Breast epithelium (tissue), 4 donors: Measurements from ENCODE around the gene PROK2. TPM values are rescaled to one million over a fixed set of nuclear protein-coding genes. Genes with fewer than 3 reads are reported as not detected.

Experiments
- DNase-seq, 2 donors: peaks; one replicate each; pipeline ENCODE4 v3.0.0-alpha.2; 2019; ENCODE audit warnings: low spot score in 2 of 2
- H3K27ac ChIP-seq, 2 donors: fragments of 200-600 bp; sonication (generic) in 1 of 2; one replicate each; pipeline ENCODE4 v1.5.1; 2016 to 2019; ENCODE audit warnings: mild to moderate bottlenecking in 1 of 2
- H3K27me3 ChIP-seq, 2 donors: fragments of 200-600 bp; sonication (generic) in 1 of 2; one replicate each; pipeline versions ENCODE4 v1.5.1 to v1.6.0; 2017 to 2019; ENCODE audit warnings: control low read depth in 1 of 2, mild to moderate bottlenecking in 1 of 2
- H3K36me3 ChIP-seq: fragments of 200-600 bp; one replicate; pipeline ENCODE4 v1.5.1; 2019
- H3K4me1 ChIP-seq, 2 donors: fragments of 200-600 bp; sonication (generic); one replicate each; pipeline ENCODE4 v1.5.1; 2016 to 2019; ENCODE audit warnings: control low read depth in 1 of 2
- H3K4me3 ChIP-seq, 3 donors: fragments of 200-600 bp; sonication (generic); 1 replicate in 2 of 3; 2 replicates in 1 of 3; pipeline ENCODE4 v1.5.1; 2016 to 2019; ENCODE audit warnings: mild to moderate bottlenecking in 3 of 3, moderate library complexity in 2 of 3
- H3K9me3 ChIP-seq, 2 donors: fragments of 200-600 bp; sonication (generic) in 1 of 2; one replicate each; pipeline ENCODE4 v1.5.1; 2016 to 2019; ENCODE audit warnings: control low read depth in 1 of 2
- POLR2A ChIP-seq: fragments of 450-650 bp; IDR thresholded peaks from one replicate; pipeline ENCODE4 v1.6.1; 2016; ENCODE audit warnings: antibody characterized with exemption, mild to moderate bottlenecking, moderate library complexity
- POLR2AphosphoS5 ChIP-seq, 3 donors: sonication (generic); formaldehyde crosslinking; IDR thresholded peaks; one replicate each; pipeline ENCODE4 v1.6.1; 2017; ENCODE audit warnings: antibody characterized with exemption in 3 of 3
- intact Hi-C: fragments of 100-400 bp; cut with DNase I; formaldehyde crosslinking; loops from one replicate; pipeline ENCODE4 v1.15.1; 2023; ENCODE audit warnings: low total_unique reads
- total RNA-seq, 3 donors: library from RNA; depleted of rRNA; stranded (reverse); fragments of >200 nt; gene quantifications; one replicate each; pipeline ENCODE4 v1.1.0, GENCODE V29; 2016
- TF ChIP-seq, protein P1 (sequence below), 3 donors: fragments of 450-650 bp; IDR thresholded peaks; one replicate each; pipeline ENCODE4 v1.5.1; 2016 to 2017; ENCODE audit warnings: antibody characterized with exemption in 3 of 3, mild to moderate bottlenecking in 3 of 3, moderate library complexity in 3 of 3

The PROK2 gene
- total RNA-seq, 3 donors from 2014 or later, result not detected

DNA sequence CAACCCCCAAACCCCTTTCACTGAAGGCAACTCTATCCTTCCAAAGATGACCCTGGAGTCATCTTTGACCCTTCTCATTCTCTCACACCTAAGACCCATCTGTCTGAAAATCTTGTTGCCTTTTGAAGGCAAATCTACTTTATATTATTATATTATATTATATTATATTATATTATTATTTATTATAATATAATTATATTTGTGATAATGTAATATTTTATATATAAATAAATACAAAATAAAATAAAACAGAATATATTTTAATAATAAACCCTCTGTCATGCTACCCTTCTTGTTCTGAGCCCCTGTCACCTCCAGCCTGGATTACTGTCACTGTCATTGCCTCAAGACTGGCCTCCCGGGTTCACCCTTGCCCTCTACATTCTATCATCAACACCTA, 5.0 kb upstream of the PROK2 start:
- DNase-seq, result no peak
- TF ChIP-seq, protein P1, sequence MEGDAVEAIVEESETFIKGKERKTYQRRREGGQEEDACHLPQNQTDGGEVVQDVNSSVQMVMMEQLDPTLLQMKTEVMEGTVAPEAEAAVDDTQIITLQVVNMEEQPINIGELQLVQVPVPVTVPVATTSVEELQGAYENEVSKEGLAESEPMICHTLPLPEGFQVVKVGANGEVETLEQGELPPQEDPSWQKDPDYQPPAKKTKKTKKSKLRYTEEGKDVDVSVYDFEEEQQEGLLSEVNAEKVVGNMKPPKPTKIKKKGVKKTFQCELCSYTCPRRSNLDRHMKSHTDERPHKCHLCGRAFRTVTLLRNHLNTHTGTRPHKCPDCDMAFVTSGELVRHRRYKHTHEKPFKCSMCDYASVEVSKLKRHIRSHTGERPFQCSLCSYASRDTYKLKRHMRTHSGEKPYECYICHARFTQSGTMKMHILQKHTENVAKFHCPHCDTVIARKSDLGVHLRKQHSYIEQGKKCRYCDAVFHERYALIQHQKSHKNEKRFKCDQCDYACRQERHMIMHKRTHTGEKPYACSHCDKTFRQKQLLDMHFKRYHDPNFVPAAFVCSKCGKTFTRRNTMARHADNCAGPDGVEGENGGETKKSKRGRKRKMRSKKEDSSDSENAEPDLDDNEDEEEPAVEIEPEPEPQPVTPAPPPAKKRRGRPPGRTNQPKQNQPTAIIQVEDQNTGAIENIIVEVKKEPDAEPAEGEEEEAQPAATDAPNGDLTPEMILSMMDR (IDR thresholded peaks at IDR 0.05), result no peak
- TF ChIP-seq POLR2A (no peak), POLR2AphosphoS5 (IDR thresholded peaks at IDR 0.05) (no peak)
- H3K4me3 ChIP-seq, result no peak overlapping the region
- H3K27ac ChIP-seq, result no peak overlapping the region
- peaks cover 0 to 5% of the 10 kb centered on the region in 2 donors for H3K4me1 ChIP-seq
- intact Hi-C loops, result no loop called here
- no peaks in the 10 kb centered on the region for H3K36me3 ChIP-seq
- H3K9me3 ChIP-seq, result no peaks in the 10 kb centered on the region
- H3K27me3 ChIP-seq, result peaks cover 0 to 9% of the 10 kb centered on the region in 2 donors

DNA sequence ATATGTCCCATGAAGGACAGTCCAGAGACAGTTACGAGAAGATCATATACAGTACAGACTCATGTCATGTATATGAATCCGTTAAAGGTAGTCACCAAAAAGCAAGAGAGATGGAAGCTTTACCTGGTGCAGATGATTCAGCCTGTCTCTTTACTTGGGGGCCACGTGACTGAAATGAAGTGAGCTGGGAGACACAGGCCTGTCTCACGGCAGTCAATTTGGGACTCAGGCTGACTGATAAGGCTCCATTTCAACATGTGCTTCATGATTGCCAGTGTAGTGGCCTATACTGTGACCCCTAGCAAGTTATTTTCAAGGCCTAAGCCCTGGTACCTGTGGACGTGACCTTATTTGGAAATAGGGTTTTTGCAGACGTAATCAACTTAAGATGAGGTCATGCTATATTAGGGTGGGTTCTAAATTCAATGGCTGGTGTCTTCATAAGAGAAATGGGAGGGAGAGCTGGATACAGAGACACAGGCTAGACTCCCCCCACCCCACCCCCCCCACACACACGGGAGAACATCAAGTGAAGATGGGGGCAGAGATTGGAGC, 3.0 kb upstream of the PROK2 start:
- Histone ChIP-seq H3K27me3 (peaks cover 3 to 29% of the 10 kb centered on the region in 2 donors), H3K9me3 (no peaks in the 10 kb centered on the region), H3K4me1 (peaks cover 8 to 9% of the 10 kb centered on the region in 2 donors), H3K4me3 (no peak overlapping the region), H3K36me3 (no peaks in the 10 kb centered on the region), H3K27ac (no peak overlapping the region)
- no peak for DNase-seq
- intact Hi-C loops, result no loop called here
- no peak for TF ChIP-seq POLR2AphosphoS5 (IDR thresholded peaks at IDR 0.05)

DNA sequence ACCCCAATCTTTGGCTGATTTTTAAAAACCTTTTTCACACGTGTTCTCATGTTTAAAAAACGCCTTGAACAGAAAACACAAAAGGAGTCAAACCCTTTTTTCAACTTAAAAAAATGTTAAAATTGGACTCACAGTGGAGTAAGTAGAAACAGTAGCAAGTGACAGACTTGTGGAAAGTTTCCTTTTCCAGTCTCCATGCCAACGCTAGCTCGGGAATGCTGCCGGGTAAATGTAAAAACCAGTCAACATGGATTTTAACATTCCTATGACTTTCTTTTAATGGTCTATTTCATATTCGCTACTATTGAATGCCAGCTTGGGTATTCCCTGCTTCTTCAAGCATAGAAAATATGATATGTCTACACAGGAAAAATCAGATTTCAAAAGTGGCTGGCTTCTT, 1.6 kb upstream of the PROK2 start:
- Histone ChIP-seq H3K27me3 (peaks cover 3 to 42% of the 10 kb centered on the region in 2 donors), H3K9me3 (no peaks in the 10 kb centered on the region), H3K4me1 (peaks cover 8 to 9% of the 10 kb centered on the region in 2 donors), H3K36me3 (no peaks in the 10 kb centered on the region), H3K4me3 (no peak overlapping the region), H3K27ac (no peak overlapping the region)
- intact Hi-C loops, result no loop called here
- TF ChIP-seq POLR2A (no peak), POLR2AphosphoS5 (IDR thresholded peaks at IDR 0.05) (no peak)
- TF ChIP-seq, protein P1 (IDR thresholded peaks at IDR 0.05), result no peak
- no peak for DNase-seq

DNA sequence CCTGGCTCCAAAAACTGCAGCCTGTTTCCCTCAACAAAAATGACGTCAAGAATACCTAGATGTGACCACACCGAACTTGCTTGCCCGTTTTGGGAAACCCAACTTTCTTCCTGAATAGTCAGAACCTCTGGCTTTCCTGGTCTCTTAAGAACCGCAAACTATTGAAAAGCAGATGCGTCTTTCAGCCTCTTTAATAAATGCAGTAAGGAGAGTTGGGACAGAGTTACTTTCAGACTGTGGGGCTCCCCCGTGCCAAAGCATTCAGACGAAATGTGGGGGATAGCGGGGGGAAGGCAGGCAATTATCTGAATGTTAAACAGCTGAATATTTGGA, 1.2 kb upstream of the PROK2 start:
- Histone ChIP-seq H3K27me3 (peaks cover 3 to 46% of the 10 kb centered on the region in 2 donors), H3K27ac (no peak overlapping the region), H3K4me3 (no peak overlapping the region), H3K4me1 (peaks cover 8 to 9% of the 10 kb centered on the region in 2 donors), H3K9me3 (no peaks in the 10 kb centered on the region), H3K36me3 (no peaks in the 10 kb centered on the region)
- TF ChIP-seq POLR2AphosphoS5 (IDR thresholded peaks at IDR 0.05), result no peak
- TF ChIP-seq POLR2A, result no peak
- TF ChIP-seq, protein P1 (IDR thresholded peaks at IDR 0.05), result no peak
- intact Hi-C loops, result no loop called here
- DNase-seq, result no peak

DNA sequence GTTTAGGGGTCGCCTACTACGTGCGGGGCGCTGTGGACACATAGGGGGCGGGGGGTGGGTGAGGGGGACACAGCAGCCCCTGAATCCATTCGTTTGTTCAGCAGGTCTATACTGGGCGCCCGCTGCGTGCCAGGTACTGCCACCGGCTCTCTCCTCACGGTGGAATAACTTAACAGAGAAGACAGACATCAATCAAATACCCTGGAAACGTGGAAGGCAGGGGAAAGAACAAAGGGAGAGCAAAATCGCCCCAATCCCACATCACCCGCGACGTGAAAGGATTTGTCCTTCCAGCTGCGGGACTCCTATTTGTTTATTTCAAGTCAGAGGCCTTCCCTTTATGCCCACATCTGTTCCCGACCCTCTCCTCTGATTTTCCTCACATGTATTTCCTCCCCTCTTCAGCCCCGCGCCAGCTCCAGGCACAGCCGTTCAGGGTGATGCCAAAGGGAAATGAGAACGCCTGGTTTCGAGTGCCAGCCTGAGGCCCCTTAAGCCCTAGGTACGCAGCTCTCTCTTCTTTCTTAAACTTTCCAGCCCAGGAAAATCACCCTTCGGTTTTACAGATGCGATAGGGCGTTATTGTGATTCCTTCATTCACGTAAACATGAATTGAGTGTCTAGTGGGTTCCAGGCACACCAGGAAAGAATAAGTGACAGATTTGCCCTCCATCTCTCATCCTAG, 726 bp upstream of the PROK2 start:
- no peaks in the 10 kb centered on the region for H3K36me3 ChIP-seq
- DNase-seq, result no peak
- H3K4me3 ChIP-seq, result peak overlapping the region; percentile 9 to 64 (median 37)
- H3K27ac ChIP-seq, result no peak overlapping the region
- intact Hi-C loops, result no loop called here
- TF ChIP-seq, protein P1 (IDR thresholded peaks at IDR 0.05), result no peak
- TF ChIP-seq POLR2AphosphoS5 (IDR thresholded peaks at IDR 0.05) (no peak), POLR2A (no peak)
- peaks cover 8 to 9% of the 10 kb centered on the region in 2 donors for H3K4me1 ChIP-seq
- no peaks in the 10 kb centered on the region for H3K9me3 ChIP-seq
- peaks cover 3 to 48% of the 10 kb centered on the region in 2 donors for H3K27me3 ChIP-seq
